ENCODE data around the gene PCSK5.

DNA sequence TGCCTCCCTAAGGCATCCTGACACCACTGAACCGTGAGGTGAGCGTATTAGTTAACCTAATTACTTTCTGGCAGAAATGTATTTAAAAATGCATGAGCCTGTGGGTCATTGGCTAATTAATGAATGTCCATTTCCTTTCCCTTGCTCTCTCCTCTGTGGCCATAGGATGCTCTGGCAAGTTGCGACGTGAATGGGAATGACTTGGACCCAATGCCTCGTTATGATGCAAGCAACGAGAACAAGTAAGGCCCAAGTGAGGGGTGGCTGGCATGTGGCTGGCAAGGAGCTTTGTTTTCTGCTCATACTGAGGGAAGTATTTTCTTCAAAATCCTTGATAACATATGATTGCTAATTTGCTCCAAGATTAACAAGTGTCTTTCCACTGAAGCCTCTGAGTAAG is 136.3 kb downstream of the PCSK5 start:
- TF ChIP-seq, protein P1, sequence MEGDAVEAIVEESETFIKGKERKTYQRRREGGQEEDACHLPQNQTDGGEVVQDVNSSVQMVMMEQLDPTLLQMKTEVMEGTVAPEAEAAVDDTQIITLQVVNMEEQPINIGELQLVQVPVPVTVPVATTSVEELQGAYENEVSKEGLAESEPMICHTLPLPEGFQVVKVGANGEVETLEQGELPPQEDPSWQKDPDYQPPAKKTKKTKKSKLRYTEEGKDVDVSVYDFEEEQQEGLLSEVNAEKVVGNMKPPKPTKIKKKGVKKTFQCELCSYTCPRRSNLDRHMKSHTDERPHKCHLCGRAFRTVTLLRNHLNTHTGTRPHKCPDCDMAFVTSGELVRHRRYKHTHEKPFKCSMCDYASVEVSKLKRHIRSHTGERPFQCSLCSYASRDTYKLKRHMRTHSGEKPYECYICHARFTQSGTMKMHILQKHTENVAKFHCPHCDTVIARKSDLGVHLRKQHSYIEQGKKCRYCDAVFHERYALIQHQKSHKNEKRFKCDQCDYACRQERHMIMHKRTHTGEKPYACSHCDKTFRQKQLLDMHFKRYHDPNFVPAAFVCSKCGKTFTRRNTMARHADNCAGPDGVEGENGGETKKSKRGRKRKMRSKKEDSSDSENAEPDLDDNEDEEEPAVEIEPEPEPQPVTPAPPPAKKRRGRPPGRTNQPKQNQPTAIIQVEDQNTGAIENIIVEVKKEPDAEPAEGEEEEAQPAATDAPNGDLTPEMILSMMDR (IDR thresholded peaks at IDR 0.05; ENCODE audit: poor library complexity, severe bottlenecking) = no peak
- TF ChIP-seq EP300 (conservative IDR thresholded peaks at IDR 0.05; ENCODE audit: poor library complexity, severe bottlenecking) = no peak
- no peak for TF ChIP-seq EZH2 (IDR thresholded peaks at IDR 0.05; ENCODE audit: borderline replicate concordance, insufficient read depth, low read length, poor library complexity, severe bottlenecking)

All from neural cell (in vitro differentiated cells).